GM21423 (cell line): ENCODE results near the gene ACO1.

Experiments
- ATAC-seq: cut with Tn5 transposase; IDR thresholded peaks from one replicate; pipeline ENCODE4 v1.9.1; 2021; ENCODE audit warnings: mild to moderate bottlenecking, moderate library complexity; ENCODE audit not compliant: unreplicated experiment

The ACO1 gene

DNA sequence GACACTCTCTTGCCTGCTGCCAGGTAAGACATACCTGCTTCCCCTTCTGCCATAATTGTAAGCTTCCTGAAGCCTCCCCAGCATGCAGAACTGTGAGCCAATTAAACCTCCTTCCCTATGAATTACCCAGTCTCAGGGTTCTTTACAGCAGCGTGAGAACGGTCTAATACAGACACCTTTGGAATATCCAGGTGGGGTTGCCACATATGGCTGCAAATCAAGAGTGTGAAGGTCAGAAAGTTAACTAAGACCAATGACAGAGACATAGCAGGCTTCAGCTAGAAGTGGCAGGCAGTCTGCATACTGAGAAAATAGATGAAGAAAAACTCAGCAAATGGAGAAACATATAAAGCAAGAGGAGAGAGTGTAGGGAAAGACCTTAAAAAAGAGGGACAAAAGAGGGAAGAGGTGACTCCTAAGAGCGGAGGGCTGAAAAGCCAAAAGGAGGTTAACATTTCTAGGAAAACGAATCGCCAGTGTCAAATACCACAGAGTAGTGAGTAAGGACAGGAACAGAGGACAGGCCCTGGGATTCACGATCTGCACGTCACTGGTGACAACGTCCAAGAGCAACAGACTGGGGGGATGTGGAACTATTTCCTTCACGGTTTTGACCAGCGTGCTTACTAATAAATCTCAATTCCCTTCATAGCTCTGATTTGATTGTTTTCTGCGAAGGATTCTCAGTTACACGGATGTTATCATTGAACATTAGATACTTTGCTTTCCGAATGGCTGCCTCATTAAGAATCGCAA, 1.7 kb upstream of the ACO1 start:
- ATAC-seq, result no peak

GRCh38 chr9:32384002-32384363, 460 bp upstream of the ACO1 start:
- no peak for ATAC-seq

GRCh38 chr9:32385152-32385884, 875 bp downstream of the ACO1 start:
- ATAC-seq, result no peak

GRCh38 chr9:32385885-32386283, 1.4 kb downstream of the ACO1 start:
- no peak for ATAC-seq

DNA sequence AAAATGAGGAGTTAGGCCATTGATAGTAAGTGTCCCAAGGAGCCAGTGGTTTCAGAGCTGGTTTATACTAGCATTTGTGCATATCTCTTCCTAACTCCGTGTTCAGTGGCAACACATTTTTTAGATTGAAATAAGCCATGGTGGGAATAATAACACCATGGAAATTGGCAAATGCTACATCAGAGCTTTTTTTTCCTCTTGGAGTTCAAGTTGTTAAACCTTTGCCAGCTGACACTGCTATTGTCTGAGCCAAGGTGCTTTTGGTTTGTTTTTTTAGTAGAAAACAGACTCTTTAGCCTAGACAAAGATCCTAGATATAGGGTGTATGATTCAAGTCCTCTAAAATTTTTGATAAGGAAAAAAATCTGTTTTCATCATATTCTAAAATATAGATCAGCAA, 2.8 kb downstream of the ACO1 start:
- no peak for ATAC-seq

- no peak for ATAC-seq
These were observed 4.9 kb downstream of the ACO1 start for GRCh38 chr9:32389365-32389764.

GRCh38 chr9:32393911-32394310, 9.5 kb downstream of the ACO1 start:
- no peak for ATAC-seq

DNA sequence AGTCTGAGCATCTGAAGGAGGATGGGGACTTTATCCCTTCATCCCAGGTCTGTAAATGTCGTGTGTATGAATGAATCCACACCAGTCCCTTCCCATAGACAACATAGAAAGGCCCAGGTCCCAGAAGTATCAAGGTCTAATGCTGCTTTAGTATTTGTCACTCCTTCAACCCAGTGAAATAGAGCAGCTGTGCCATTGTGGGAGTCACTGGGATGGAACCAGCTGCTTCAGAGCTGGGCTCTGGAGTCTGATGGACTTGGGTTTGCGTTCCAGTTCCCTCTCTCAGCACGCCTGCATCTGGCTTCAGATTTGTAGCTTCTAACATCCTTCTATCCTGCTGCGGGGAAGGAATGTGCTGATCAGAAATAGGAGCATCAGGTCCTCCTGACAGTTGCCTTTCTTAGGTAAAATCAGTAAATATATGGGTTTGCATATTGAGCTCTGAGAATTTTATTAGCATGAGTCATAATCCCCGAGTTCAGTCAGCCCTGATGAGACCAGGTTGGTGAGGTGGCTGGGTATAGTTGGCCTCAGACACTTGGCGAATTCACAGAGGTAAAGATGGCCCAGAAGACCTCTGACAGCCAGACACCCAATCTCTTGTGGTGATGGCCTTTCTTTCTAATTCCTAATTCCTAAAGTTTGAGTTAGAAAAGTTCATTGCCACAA, 10.1 kb downstream of the ACO1 start:
- ATAC-seq, result no peak

GRCh38 chr9:32395510-32396216, 11.2 kb downstream of the ACO1 start:
- no peak for ATAC-seq

DNA sequence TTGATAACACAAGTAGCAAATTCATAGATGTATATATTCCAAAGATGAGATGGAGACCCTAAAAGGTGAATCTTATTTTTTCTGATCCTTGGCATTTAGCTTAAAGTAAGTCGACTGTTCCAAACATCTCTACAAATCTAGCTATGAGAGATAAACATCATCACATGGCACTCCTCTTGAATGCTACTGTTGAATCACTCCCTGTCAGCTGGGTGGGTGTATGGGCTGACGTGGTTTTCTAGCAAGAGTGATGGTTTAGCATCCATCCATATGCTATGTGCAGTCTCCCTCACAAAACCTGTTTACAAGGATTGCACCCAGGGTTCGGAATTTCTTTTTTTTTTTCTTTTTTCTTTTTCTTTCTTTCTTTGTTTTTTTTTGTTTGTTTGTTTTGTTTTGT, 13.8 kb downstream of the ACO1 start:
- no peak for ATAC-seq

DNA sequence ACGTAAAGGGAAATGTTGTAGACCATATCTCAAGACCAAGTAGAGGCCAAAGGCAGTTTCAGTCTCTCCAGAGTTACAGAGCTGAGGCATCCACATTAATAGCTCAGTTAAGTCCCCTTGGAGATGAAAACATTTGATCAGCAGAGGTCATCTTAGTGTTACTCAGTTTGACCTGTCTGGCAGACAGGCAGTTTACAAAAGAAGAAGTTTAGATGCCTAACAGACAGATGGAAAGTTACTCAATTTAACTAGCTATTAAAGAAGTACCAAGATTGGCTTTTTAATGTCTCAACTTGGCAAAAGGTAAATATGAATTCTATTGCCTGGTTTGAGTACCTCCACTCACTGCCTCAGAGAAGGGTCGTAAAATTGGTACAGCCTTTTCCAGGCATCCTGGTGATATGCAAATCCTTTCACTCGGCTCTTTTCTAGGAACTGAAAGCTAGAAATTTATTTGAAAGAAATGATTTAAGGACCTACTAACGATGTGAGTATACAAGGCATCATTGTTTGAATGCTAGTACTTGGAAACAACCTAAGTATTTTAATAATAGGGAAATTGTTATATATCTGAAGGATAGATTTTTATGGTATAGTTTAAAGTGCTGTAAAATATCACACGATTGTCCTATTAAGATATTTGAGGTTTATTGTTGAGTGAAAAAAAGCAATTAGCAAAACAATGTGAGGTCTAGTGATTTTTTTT, 14.8 kb downstream of the ACO1 start:
- ATAC-seq, result no peak

DNA sequence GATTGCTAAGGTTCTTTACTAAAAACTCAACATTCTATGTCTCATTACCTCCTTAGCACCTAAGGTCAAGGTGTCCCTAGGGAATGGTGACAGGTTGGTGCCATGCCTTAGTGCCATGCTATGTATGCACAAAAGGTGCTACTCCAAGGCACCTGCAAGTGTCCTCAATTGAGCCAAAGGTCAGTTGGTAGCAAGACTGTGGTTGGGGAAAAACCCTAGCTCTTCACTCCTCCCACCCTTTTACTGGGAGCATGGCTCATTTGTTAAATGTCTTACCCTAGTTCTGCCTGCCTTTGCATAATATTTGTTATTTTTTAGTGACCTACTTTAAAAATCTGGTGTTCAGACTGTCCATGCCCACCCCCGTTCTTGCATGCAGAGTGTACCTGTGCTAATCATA, 17.0 kb downstream of the ACO1 start:
- no peak for ATAC-seq

DNA sequence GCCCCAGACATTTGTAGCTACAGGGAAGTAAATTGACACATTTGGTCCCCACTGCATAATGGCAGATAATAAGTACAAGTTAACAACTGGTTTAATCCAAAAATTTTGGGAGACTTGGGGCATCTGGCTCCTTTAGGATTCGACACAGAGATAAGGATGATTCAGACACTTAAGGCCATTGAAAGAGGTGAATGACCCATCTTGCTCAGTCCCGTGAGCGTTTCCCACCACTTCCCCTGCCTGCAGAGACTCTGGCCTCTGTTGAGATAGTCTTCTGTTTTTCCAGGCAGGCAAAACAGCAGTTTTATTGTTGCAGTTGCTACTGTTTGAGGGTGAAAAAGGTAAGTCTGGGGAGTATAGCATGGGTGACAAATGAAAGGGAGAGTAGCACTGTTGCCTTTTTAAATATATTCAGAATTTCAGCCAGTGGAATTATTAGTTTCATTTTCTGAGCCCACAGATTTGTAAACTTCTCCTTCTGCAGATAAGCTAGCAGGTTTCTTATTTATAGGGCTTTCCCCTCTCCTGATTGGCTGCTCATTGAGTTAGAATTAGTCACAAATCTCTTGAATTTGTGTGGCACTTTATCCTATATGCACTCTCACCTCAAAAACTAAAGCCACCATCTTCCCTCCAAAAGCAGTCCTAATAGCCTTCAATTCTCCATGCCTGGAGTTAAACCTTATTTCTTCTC, 19.3 kb downstream of the ACO1 start:
- no peak for ATAC-seq

GRCh38 chr9:32404402-32404801, 20.0 kb downstream of the ACO1 start:
- no peak for ATAC-seq

- no peak for ATAC-seq
These were observed 20.4 kb downstream of the ACO1 start for GRCh38 chr9:32404856-32405255.

DNA sequence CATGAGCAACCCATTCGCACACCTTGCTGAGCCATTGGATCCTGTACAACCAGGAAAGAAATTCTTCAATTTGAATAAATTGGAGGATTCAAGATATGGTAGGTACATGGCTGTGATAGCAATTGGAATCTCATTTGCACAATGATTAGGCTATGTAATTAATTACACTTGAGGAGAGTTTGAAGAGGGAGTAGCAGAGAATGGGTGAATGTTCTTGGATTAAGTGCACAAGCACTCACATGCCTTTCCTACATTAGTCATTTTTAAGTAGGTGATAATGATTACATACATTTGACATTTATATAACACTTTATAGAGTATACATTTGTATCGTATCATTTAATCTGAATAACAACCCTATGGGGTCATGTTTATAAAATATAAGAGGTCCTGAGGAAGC, 21.1 kb downstream of the ACO1 start:
- no peak for ATAC-seq

DNA sequence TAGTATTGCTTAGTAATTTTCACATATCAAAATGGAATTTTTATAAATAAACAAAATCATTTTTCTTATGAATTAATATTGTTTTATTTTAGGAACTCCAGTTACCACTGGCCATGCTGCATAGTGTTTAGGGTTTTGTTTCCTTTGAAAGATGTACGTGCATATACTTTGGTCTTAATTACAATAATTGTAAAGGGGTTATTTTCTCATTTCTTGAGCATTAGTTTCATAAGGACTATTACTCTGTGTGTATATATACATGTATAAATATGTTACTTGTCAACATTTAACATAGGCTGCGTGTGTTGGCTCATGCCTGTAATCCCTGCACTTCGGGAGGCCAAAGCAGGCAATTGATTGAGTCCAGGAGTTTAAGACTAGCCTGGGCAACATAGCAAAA, 21.6 kb downstream of the ACO1 start:
- ATAC-seq, result no peak

- no peak for ATAC-seq
These were observed 27.3 kb downstream of the ACO1 start for GRCh38 chr9:32411753-32412152.

GRCh38 chr9:32412440-32412839, 28.0 kb downstream of the ACO1 start:
- no peak for ATAC-seq

DNA sequence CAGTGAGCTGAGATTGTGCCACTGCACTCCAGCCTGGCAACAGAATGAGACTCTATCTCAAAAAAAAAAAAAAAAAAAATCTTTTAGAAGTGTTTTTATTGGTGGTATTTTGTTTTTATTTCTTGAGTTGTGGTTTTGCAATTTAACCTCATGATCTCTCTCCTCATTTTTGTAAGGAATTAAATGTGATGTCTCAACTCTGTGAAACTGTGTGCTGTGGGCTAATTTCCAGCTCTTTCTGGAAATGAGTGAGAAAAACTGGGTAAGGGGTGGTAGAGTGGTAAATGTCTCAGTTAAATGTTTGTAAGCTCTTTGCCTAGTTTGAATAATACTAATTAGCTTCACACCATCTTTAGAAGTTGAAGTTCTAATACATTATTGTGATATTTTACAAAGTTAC, 29.0 kb downstream of the ACO1 start:
- no peak for ATAC-seq
